MM.1S (cell line): ENCODE results near the gene NCBP2L.

Experiments
- DNase-seq: peaks from one replicate; pipeline ENCODE4 v3.0.0-alpha.2; 2015
- H2AFZ ChIP-seq: fragments of 300-600 bp; sonication (generic); 2 replicates; pipeline ENCODE4 v1.6.0; 2016; ENCODE audit warnings: antibody characterized with exemption, low read length
- H3F3A ChIP-seq: fragments of 300-600 bp; sonication (generic); 2 replicates; pipeline ENCODE4 v1.6.1; 2016; ENCODE audit warnings: mild to moderate bottlenecking, antibody characterized with exemption, low read length, moderate library complexity, mixed read lengths; ENCODE audit not compliant: insufficient read depth
- H3K27ac ChIP-seq: fragments of 300-600 bp; sonication (generic); 2 replicates; pipeline ENCODE4 v1.5.1; 2016; ENCODE audit warnings: mild to moderate bottlenecking, low read length
- H3K27me3 ChIP-seq: fragments of 300-600 bp; sonication (generic); replicated peaks from 2 replicates; pipeline ENCODE4 v1.6.0; 2016; ENCODE audit warnings: low read length; ENCODE audit not compliant: insufficient read depth
- H3K36me3 ChIP-seq: fragments of 300-600 bp; sonication (generic); replicated peaks from 2 replicates; pipeline ENCODE4 v1.6.1; 2016; ENCODE audit warnings: mild to moderate bottlenecking, low read length, mixed read lengths; ENCODE audit not compliant: insufficient read depth
- H3K4me1 ChIP-seq: fragments of 300-600 bp; sonication (generic); 2 replicates; pipeline ENCODE4 v1.6.1; 2016; ENCODE audit warnings: low read length, mixed read lengths
- H3K4me2 ChIP-seq: fragments of 300-600 bp; sonication (generic); 2 replicates; pipeline ENCODE4 v1.6.0; 2016; ENCODE audit warnings: low read depth, low read length
- H3K4me3 ChIP-seq: fragments of 300-600 bp; sonication (generic); 2 replicates; pipeline ENCODE4 v1.5.1; 2016; ENCODE audit warnings: low read length, mixed read lengths
- H3K79me2 ChIP-seq: fragments of 300-600 bp; sonication (generic); 2 replicates; pipeline ENCODE4 v1.6.1; 2016; ENCODE audit warnings: mixed run types, low read length, mixed read lengths
- H3K9ac ChIP-seq: fragments of 300-600 bp; sonication (generic); 2 replicates; pipeline ENCODE4 v1.6.1; 2016; ENCODE audit warnings: low read length, mixed read lengths
- H3K9me2 ChIP-seq: fragments of 300-600 bp; sonication (generic); replicated peaks from 2 replicates; pipeline ENCODE4 v1.6.1; 2016; ENCODE audit warnings: mild to moderate bottlenecking, low read length, mixed read lengths; ENCODE audit not compliant: insufficient read depth
- H3K9me3 ChIP-seq: fragments of 300-600 bp; sonication (generic); replicated peaks from 2 replicates; pipeline ENCODE4 v1.6.1; 2016; ENCODE audit warnings: mild to moderate bottlenecking, low read length, mixed read lengths; ENCODE audit not compliant: insufficient read depth
- H4K20me1 ChIP-seq: fragments of 300-600 bp; sonication (generic); 2 replicates; pipeline ENCODE4 v1.6.1; 2016; ENCODE audit warnings: mild to moderate bottlenecking, low read length, moderate library complexity, mixed read lengths; ENCODE audit not compliant: insufficient read depth
- CTCF ChIP-seq: fragments of 300-600 bp; sonication (generic); IDR thresholded peaks from 2 replicates; pipeline ENCODE4 v1.5.1; 2016; ENCODE audit warnings: antibody characterized with exemption, low read length, mixed read lengths
- EZH2 ChIP-seq: fragments of 300-600 bp; sonication (generic); optimal IDR thresholded peaks from 2 replicates; pipeline ENCODE3; 2017; ENCODE audit warnings: low read depth, mild to moderate bottlenecking, antibody characterized with exemption, low read length, mixed read lengths
- EZH2phosphoT487 ChIP-seq: fragments of 300-600 bp; sonication (generic); IDR thresholded peaks from 2 replicates; pipeline ENCODE4 v1.6.1; 2018; ENCODE audit warnings: antibody characterized with exemption, low read length

NCBP2L gene

GRCh38 chrX:107753187-107753586 is 24.3 kb upstream of the NCBP2L start:
- Histone ChIP-seq H3F3A (no peaks in the 10 kb centered on the region), H2AFZ (no peak overlapping the region), H3K36me3 (no peaks in the 10 kb centered on the region), H3K79me2 (no peaks in the 10 kb centered on the region), H3K27me3 (no peaks in the 10 kb centered on the region), H4K20me1 (no peaks in the 10 kb centered on the region), H3K9me3 (no peaks in the 10 kb centered on the region), H3K4me3 (no peak overlapping the region), H3K4me1 (no peaks in the 10 kb centered on the region), H3K9me2 (no peaks in the 10 kb centered on the region), H3K27ac (no peak overlapping the region), H3K9ac (no peak overlapping the region), H3K4me2 (no peak overlapping the region)
- TF ChIP-seq CTCF, result no peak
- TF ChIP-seq EZH2phosphoT487, result no peak
- DNase-seq, result no peak

GRCh38 chrX:107755721-107756120 is 21.8 kb upstream of the NCBP2L start:
- Histone ChIP-seq H3K27me3 (no peaks in the 10 kb centered on the region), H3F3A (no peaks in the 10 kb centered on the region), H3K4me3 (no peak overlapping the region), H3K79me2 (no peaks in the 10 kb centered on the region), H3K36me3 (no peaks in the 10 kb centered on the region), H3K4me1 (no peaks in the 10 kb centered on the region), H3K9me3 (no peaks in the 10 kb centered on the region), H3K9me2 (no peaks in the 10 kb centered on the region), H3K4me2 (no peak overlapping the region), H3K27ac (no peak overlapping the region), H2AFZ (no peak overlapping the region), H4K20me1 (no peaks in the 10 kb centered on the region), H3K9ac (no peak overlapping the region)
- DNase-seq, result no peak
- TF ChIP-seq EZH2phosphoT487 (no peak), CTCF (no peak), EZH2 (no peak)

- Histone ChIP-seq H4K20me1 (no peaks in the 10 kb centered on the region), H2AFZ (no peak overlapping the region), H3K36me3 (no peaks in the 10 kb centered on the region), H3K4me3 (no peak overlapping the region), H3K9me3 (no peaks in the 10 kb centered on the region), H3K27ac (no peak overlapping the region), H3F3A (no peaks in the 10 kb centered on the region), H3K4me2 (no peak overlapping the region), H3K9me2 (no peaks in the 10 kb centered on the region), H3K9ac (no peak overlapping the region), H3K4me1 (no peaks in the 10 kb centered on the region), H3K27me3 (no peaks in the 10 kb centered on the region), H3K79me2 (no peaks in the 10 kb centered on the region)
- TF ChIP-seq CTCF (no peak), EZH2phosphoT487 (no peak), EZH2 (no peak)
- no peak for DNase-seq
Observed at GRCh38 chrX:107758231-107758766, 19.2 kb upstream of the NCBP2L start.
